GM18858 (cell line): ENCODE data around the gene ABCB9.

Experiments used
- ATAC-seq: cut with Tn5 transposase; IDR thresholded peaks from one replicate; pipeline ENCODE4 v1.9.1; 2021; ENCODE audit not compliant: unreplicated experiment

The ABCB9 gene

DNA sequence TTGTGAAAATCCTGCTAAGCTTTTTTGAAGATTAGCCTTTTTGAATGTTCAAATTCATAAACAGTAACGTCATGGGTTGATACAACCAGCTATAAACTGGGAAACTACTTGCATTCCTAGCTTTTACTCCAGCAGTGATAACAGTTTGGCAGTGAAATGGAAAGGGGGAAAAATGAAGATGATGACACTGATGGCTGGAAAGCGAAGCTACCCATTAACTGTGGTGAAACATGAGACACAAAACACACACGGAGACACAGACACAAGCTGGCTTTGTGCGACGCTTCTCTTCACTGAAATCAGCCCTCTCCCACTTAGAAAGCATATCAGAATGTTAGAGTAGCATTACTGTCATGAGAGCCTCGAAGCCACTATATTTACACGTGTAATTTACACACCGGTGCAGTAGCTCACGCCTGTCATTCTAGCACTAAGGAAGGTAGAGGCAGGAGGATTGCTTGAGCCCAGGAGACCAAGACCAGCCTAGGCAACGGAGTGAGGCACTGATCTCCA, 86.1 kb downstream of the ABCB9 start:
- no peak for ATAC-seq
